BLaER1 (cell line): ENCODE data around the gene DDX49.

ENCODE experiments used
- H3K27ac ChIP-seq: shearing (Covaris generic); formaldehyde crosslinking; 2 replicates; pipeline ENCODE4 v1.8.1; 2022
- H3K27me3 ChIP-seq: shearing (Covaris generic); formaldehyde crosslinking; 2 replicates; pipeline ENCODE4 v1.8.1; 2022
- H3K36me3 ChIP-seq: shearing (Covaris generic); formaldehyde crosslinking; 2 replicates; pipeline ENCODE4 v1.8.1; 2022
- H3K4me1 ChIP-seq: shearing (Covaris generic); formaldehyde crosslinking; 2 replicates; pipeline ENCODE4 v1.8.1; 2022
- H3K4me2 ChIP-seq: shearing (Covaris generic); formaldehyde crosslinking; 2 replicates; pipeline ENCODE4 v1.8.1; 2022
- H3K4me3 ChIP-seq: shearing (Covaris generic); formaldehyde crosslinking; 2 replicates; pipeline ENCODE4 v1.8.1; 2022
- H3K9ac ChIP-seq: shearing (Covaris generic); formaldehyde crosslinking; 2 replicates; pipeline ENCODE4 v1.8.1; 2022
- H3K9me3 ChIP-seq: shearing (Covaris generic); formaldehyde crosslinking; 2 replicates; pipeline ENCODE4 v1.8.1; 2022
- H4K20me1 ChIP-seq: shearing (Covaris generic); formaldehyde crosslinking; 2 replicates; pipeline ENCODE4 v1.8.1; 2022
- Cebpa-rat ChIP-seq: shearing (Covaris generic); IDR thresholded peaks from 2 replicates; pipeline ENCODE4 v1.8.1; 2022

Gene DDX49

DNA sequence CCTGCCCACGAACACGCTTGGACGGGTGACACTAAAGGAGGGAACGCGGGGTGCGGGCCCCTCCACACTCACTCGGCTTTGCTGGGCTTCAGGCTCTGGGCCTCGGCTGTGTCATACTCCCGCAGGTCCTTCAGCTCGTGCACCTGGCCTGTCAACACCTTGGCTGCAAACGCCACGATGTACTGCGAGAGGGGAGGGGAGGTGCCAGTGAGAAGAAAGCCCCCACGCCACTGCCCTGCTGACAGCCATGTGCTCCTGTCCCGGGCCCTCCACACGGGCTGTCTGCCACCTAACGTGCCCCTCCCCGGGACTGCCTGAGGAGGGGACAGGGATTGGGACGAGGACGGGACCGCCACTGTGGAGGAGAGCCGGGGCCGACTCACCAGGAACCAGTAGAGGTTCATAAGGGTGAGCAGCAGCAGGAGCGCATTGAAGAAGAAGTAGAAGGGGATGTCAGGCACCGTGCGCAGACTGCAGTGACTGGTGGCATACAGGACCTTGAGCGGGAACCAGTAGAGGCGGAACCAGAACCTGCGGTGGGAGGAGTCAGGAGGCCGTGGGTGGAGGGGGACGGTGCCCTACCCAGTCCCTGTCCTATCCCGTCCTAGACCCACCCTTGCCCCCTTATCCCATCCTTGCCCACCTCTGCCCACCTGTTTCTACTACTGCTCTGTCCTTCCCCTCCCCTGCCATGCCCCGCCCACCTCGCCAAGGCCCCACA is 40.5 kb upstream of the DDX49 start:
- Histone ChIP-seq H3K9me3 (peaks cover 24% of the 10 kb centered on the region), H3K4me2 (no peak overlapping the region), H3K27ac (no peak overlapping the region), H3K9ac (no peak overlapping the region), H3K27me3 (no peaks in the 10 kb centered on the region), H3K4me3 (no peak overlapping the region), H3K4me1 (peaks cover 7% of the 10 kb centered on the region; the same call in 1 of the 2 replicates), H4K20me1 (no peaks in the 10 kb centered on the region), H3K36me3 (peaks cover 10% of the 10 kb centered on the region; the same call in 1 of the 2 replicates)
- no peak for TF ChIP-seq Cebpa-rat

DNA sequence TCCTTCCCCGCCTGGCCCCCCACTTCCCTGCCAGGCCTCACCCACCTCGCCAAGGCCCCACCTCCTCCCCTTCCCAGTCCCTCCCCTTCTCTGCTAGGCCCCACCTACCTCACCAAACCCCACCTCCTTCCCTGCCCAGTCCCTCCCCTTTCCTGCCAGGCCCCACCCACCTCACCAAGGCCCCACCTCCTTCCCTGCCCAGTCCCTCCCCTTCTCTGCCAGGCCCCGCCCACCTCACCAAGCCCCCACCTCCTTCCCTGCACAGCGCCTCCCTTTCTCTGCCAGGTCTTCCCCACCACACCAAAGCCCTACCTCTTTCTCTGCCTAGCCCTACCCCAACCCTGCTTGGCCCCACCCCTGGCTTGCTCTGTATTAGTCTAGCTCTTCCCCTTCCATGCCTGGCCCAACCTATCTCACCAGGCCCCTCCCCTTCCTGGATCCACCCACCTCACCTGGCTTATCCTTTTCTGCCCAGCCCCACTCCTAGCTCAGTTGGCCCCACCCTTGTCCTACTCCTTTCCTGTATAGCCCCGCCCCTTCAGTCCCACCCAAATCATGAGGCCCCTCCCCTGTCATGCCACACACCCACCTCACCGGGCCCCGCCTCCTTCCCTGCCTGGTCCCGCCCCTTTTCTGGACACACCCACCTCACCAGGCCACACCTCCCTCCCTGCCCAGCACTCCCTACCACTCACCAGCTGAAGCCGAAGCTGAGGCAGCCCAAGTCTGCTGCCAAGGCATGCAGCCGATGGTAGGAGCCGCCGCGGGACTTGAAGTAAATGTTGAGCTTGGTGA is 39.7 kb upstream of the DDX49 start:
- Histone ChIP-seq H3K9ac (no peak overlapping the region), H3K27me3 (no peaks in the 10 kb centered on the region), H4K20me1 (no peaks in the 10 kb centered on the region), H3K9me3 (peaks cover 24% of the 10 kb centered on the region), H3K4me1 (peaks cover 7% of the 10 kb centered on the region; the same call in 1 of the 2 replicates), H3K36me3 (peaks cover 5% of the 10 kb centered on the region; the same call in 1 of the 2 replicates), H3K4me3 (no peak overlapping the region), H3K4me2 (no peak overlapping the region), H3K27ac (no peak overlapping the region)
- TF ChIP-seq Cebpa-rat = no peak

DNA sequence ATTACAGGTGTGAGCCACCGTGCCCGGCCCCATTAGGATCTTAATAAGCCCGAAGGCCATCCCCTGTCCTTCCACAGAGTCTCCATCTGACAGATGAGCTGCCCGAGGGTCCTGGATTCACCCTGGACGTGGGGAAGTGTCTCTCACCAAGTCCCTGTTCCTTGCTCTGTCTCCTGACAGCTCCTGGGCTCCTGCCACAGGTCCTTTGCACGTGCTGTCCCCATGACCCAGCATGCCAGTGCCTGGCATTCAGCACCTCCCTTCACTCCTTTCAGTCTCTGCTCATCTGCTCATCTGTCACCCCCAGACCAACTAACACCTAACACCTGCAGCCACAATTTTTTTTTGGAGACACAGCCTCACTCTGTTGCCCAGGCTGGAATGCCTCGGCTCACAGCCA is 38.0 kb upstream of the DDX49 start:
- Histone ChIP-seq H3K9ac (no peak overlapping the region), H3K4me1 (no peaks in the 10 kb centered on the region), H3K27ac (no peak overlapping the region), H3K9me3 (peaks cover 10% of the 10 kb centered on the region), H3K36me3 (peaks cover 5% of the 10 kb centered on the region; the same call in 1 of the 2 replicates), H3K4me2 (no peak overlapping the region), H3K27me3 (no peaks in the 10 kb centered on the region), H3K4me3 (no peak overlapping the region), H4K20me1 (no peaks in the 10 kb centered on the region)
- TF ChIP-seq Cebpa-rat = no peak

DNA sequence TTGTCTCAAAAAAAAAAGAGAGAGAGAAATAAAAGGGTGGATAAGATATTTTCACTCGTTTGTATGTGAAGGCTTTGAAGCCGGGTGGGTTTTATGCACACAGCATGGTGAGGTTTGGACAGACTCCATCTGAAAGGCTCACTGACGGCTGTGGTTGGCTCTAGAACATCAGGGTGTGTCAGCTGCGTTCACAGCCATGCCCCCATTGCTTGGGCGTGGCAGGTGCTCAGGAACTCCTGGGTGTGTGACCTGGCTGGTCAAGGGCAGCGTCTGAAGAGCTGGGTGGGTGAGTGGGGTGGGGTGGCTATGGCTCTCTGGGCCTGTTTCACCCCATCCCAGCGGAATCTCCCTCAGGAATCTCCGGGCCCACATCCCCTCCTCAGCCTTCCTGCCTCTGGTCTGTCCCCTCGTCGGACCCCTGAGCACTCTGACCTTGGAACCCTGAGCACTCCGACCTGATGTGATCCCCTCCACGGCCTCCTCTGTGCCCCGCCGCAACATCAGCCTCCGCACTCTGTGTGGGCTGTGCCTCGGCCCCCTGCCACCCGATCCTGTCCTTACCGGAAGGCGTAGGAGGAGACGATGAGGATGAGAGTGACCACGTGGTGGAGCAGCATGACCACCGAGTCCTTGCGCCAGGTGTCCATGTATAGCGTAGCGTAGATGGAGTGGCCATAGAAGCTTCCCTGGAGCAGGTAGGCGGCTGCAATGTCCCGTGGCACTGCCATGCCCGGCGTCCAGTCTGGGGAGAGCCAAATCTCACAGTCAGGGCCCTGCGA is 35.8 kb upstream of the DDX49 start:
- Histone ChIP-seq H3K9me3 (no peaks in the 10 kb centered on the region), H3K4me3 (no peak overlapping the region), H3K27me3 (no peaks in the 10 kb centered on the region), H3K27ac (no peak overlapping the region), H3K36me3 (no peaks in the 10 kb centered on the region), H3K4me1 (no peaks in the 10 kb centered on the region), H3K9ac (no peak overlapping the region), H4K20me1 (no peaks in the 10 kb centered on the region), H3K4me2 (no peak overlapping the region)
- no peak for TF ChIP-seq Cebpa-rat

DNA sequence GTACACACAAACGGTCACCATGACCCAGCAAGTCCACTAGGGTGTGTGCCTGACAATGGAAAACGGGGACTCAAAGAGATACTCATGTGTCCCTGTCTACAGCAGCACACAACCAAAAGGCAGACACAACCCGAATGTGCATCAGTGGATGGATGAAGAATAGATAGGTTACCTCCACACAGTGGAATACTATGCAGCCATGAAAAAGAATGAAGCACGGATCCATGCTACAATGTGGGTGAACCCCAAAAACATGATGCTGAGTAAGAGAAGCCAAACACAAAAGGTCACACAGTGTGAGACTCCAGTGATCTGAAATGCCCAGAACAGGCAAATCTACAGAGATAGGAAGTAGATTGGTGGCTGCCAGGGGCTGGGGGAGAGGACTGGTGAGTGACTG is 32.5 kb upstream of the DDX49 start:
- Histone ChIP-seq H4K20me1 (no peaks in the 10 kb centered on the region), H3K9me3 (no peaks in the 10 kb centered on the region), H3K27ac (no peak overlapping the region), H3K4me1 (no peaks in the 10 kb centered on the region), H3K4me2 (no peak overlapping the region), H3K36me3 (no peaks in the 10 kb centered on the region), H3K9ac (no peak overlapping the region), H3K4me3 (no peak overlapping the region), H3K27me3 (peaks cover 5% of the 10 kb centered on the region; the same call in 1 of the 2 replicates)
- TF ChIP-seq Cebpa-rat = no peak

DNA sequence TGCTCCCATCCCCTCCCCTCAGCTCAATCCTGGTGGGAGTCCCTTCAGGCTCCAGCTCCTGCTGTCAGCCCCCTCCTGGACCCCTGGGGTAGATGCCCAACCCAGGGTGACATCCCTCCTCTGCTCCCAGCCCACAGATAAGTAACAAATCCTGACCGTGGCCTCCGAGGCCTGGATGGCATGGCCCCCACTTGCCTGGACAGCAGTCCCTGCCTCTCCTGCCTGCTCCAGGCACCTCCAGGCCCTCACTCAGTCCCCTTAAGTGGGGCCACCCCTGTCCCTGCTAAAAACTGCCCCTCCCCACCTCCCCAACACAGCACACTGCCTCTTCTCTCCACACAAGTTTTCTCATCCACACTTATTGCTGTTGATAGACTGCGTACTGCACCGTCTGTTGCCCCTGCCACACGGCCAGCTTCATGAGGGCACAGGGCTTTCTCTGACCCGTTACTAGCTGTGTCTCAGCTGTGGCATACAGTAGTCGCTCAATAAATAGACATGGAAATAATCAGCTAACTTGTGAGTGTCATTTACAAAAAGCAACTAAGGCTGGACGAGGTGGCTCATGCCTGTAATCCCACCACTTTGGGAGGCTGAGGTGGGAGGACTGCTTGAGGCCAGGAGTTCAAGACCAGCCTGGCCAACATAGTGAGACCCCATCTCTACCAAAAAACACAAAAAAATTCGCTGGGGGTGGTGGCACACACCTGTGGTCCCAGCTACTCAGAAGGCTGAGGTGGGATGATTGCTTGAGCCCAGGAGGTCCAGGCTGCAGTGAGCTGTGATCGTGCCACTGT is 29.4 kb upstream of the DDX49 start:
- Histone ChIP-seq H3K4me3 (no peak overlapping the region), H3K4me1 (peaks cover 28% of the 10 kb centered on the region), H4K20me1 (peaks cover 9% of the 10 kb centered on the region), H3K4me2 (no peak overlapping the region), H3K9ac (no peak overlapping the region), H3K27ac (no peak overlapping the region), H3K27me3 (peaks cover 37% of the 10 kb centered on the region), H3K9me3 (0 out of 2 replicates have a peak, but pooled peaks cover 3% of the 10 kb centered on the region), H3K36me3 (no peaks in the 10 kb centered on the region)
- no peak for TF ChIP-seq Cebpa-rat

DNA sequence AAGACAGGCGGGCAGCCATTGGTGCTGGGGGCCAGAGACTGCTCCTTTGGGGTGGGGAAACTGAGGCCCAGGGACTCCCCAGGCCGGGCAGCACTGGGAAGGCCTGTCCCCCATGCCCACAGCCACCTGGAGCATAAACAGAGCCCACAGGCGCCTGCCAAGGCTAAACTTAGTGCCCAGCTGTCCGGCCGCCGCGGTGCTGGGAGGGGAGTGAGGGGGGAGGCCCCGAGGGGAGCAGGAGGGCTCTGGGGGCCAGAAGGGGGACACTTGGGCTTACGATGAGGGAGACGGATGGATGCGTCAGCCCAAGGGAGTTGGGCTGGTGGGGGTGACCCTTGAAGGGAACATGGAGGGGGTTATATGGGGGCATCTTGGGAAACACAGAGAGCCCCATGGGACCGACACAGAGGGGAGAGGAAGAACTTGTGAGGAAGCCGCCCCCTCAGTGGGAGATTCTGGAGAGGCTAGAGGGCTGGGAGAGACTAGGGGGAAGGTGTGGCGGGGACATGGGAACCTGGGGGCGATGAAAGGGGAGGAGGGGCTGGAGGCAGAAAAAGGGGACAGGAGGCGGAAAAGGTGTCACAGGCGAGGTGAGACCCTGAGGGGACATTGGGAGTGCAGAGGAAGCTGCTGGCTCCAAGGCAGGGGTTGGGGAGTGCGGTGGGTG is 25.8 kb upstream of the DDX49 start:
- H3K4me3 ChIP-seq = no peak overlapping the region
- H3K9ac ChIP-seq = no peak overlapping the region
- peaks cover 3% of the 10 kb centered on the region; the same call in 1 of the 2 replicates for H3K36me3 ChIP-seq
- H3K27me3 ChIP-seq = peaks cover 67% of the 10 kb centered on the region
- H3K27ac ChIP-seq = no peak overlapping the region
- no peak for TF ChIP-seq Cebpa-rat
- peaks cover 41% of the 10 kb centered on the region for H4K20me1 ChIP-seq
- H3K4me2 ChIP-seq = peak overlapping the region; percentile 68
- peaks cover 36% of the 10 kb centered on the region for H3K4me1 ChIP-seq
- 0 out of 2 replicates have a peak, but pooled peaks cover 3% of the 10 kb centered on the region for H3K9me3 ChIP-seq

DNA sequence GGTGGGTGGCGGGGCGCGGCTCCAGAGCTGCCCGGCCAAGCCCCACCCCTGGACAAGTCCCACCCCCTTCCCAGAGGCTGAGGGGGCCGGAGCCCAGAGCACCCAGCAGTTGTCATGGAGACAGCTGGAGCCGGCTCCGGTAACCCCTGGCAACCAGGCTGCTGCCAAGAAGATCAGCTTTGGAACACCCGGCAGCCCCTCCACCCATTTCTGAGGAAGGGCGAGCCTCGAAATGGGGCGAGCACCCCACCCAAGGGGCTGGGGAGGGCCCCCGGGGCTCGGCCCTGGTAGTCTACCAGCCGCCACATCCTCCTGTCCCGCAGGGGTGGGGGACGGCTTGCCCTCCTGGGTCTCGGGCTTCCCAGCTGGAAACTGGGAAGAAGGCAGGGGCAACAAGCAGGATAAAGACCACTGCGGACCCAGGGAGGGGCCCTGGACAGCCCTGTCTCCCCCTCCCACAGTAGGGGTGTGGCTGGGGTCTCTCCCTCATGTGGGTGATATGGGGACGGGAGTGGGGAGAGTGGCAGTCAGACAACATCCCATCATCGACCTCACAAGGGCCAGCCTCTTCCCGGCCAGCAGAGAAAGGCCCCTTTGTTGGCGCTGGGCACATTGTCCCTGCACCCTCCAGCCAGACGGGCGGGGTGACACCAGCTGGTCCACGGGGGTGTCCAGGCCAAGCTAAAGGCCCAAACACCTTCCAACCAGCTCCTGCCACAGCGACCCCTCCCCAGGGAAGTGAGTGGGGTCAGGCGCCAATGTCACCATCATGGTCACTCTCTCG is 25.1 kb upstream of the DDX49 start:
- 0 out of 2 replicates have a peak, but pooled peaks cover 3% of the 10 kb centered on the region for H3K9me3 ChIP-seq
- H3K4me1 ChIP-seq = peaks cover 36% of the 10 kb centered on the region
- H3K27ac ChIP-seq = no peak overlapping the region
- no peak overlapping the region for H3K9ac ChIP-seq
- peak overlapping the region; percentile 68 for H3K4me2 ChIP-seq
- H3K36me3 ChIP-seq = peaks cover 10% of the 10 kb centered on the region
- H4K20me1 ChIP-seq = peaks cover 48% of the 10 kb centered on the region
- H3K4me3 ChIP-seq = peak overlapping the region; percentile 25; the same call in 1 of the 2 replicates
- peaks cover 67% of the 10 kb centered on the region for H3K27me3 ChIP-seq
- TF ChIP-seq Cebpa-rat = no peak
